ENCODE data around the gene SEMA3F. TPM values are rescaled to one million over a fixed set of nuclear protein-coding genes. Genes with fewer than 3 reads are reported as not detected.
A peak's percentile ranks its signal among the peaks of the same experiment; 100 is the strongest.

SEMA3F gene
- total RNA-seq, 3 donors from 2014 or later: 10.7 to 15.3 (median 14.6) TPM

GRCh38 chr3:50153782-50154475, 1.2 kb upstream of the SEMA3F start:
- Histone ChIP-seq H3K36me3 (ENCODE audit: low read depth) (no peaks in the 10 kb centered on the region), H3K4me3 (no peak overlapping the region), H3K4me1 (ENCODE audit: low read depth) (peaks cover 14% of the 10 kb centered on the region), H3K9me3 (no peaks in the 10 kb centered on the region)
- TF ChIP-seq, protein P1, sequence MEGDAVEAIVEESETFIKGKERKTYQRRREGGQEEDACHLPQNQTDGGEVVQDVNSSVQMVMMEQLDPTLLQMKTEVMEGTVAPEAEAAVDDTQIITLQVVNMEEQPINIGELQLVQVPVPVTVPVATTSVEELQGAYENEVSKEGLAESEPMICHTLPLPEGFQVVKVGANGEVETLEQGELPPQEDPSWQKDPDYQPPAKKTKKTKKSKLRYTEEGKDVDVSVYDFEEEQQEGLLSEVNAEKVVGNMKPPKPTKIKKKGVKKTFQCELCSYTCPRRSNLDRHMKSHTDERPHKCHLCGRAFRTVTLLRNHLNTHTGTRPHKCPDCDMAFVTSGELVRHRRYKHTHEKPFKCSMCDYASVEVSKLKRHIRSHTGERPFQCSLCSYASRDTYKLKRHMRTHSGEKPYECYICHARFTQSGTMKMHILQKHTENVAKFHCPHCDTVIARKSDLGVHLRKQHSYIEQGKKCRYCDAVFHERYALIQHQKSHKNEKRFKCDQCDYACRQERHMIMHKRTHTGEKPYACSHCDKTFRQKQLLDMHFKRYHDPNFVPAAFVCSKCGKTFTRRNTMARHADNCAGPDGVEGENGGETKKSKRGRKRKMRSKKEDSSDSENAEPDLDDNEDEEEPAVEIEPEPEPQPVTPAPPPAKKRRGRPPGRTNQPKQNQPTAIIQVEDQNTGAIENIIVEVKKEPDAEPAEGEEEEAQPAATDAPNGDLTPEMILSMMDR (IDR thresholded peaks at IDR 0.05): no peak
- DNase-seq: no peak
- no peak for ATAC-seq
- intact Hi-C loops (cut with DNase I, micrococcal nuclease): no loop called here

DNA sequence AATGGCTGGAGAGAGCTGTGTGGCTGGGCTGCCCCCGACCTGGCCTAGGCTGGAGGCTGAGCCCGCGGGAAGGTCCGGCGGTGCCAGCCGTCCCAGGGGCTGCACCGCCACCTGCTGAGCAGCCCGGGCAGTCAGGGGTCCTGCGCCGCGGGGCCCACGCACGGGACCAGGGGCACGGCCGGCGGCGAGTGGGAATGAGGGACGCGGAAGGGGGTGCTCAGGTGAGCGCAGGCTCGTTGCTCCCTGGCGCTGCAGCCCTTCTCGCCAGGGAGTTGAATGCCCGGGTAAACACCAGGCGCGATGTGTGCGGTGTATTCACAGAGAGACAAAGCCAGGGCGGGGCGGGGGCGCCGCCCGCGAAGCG, 666 bp upstream of the SEMA3F start:
- no peak overlapping the region for H3K4me3 ChIP-seq
- H3K4me1 ChIP-seq (ENCODE audit: low read depth): peaks cover 16% of the 10 kb centered on the region
- intact Hi-C loops (cut with DNase I, micrococcal nuclease): no loop called here
- no peaks in the 10 kb centered on the region for H3K36me3 ChIP-seq (ENCODE audit: low read depth)
- peak; percentile 42 for ATAC-seq
- no peaks in the 10 kb centered on the region for H3K9me3 ChIP-seq
- TF ChIP-seq, protein P1 (IDR thresholded peaks at IDR 0.05): peak; percentile 8
- no peak for DNase-seq

GRCh38 chr3:50155491-50155878, 361 bp downstream of the SEMA3F start:
- TF ChIP-seq, protein P1 (IDR thresholded peaks at IDR 0.05): no peak

GRCh38 chr3:50155891-50156290, 767 bp downstream of the SEMA3F start:
- intact Hi-C loops (cut with DNase I, micrococcal nuclease): no loop called here
- H3K36me3 ChIP-seq (ENCODE audit: low read depth): no peaks in the 10 kb centered on the region
- H3K4me3 ChIP-seq: peak overlapping the region; percentile 34
- peaks cover 16% of the 10 kb centered on the region for H3K4me1 ChIP-seq (ENCODE audit: low read depth)
- TF ChIP-seq, protein P1 (IDR thresholded peaks at IDR 0.05): no peak
- DNase-seq (no peak), ATAC-seq (peak; percentile 6)
- no peaks in the 10 kb centered on the region for H3K9me3 ChIP-seq

More at GRCh38 chr3:50155491-50155878, 361 bp downstream of the SEMA3F start:
- Histone ChIP-seq H3K4me3 (peak overlapping the region; percentile 34), H3K9me3 (no peaks in the 10 kb centered on the region), H3K4me1 (ENCODE audit: low read depth) (peaks cover 16% of the 10 kb centered on the region), H3K36me3 (ENCODE audit: low read depth) (no peaks in the 10 kb centered on the region)
- intact Hi-C loops (cut with DNase I, micrococcal nuclease): no loop called here
- DNase-seq (no peak), ATAC-seq (no peak)

DNA sequence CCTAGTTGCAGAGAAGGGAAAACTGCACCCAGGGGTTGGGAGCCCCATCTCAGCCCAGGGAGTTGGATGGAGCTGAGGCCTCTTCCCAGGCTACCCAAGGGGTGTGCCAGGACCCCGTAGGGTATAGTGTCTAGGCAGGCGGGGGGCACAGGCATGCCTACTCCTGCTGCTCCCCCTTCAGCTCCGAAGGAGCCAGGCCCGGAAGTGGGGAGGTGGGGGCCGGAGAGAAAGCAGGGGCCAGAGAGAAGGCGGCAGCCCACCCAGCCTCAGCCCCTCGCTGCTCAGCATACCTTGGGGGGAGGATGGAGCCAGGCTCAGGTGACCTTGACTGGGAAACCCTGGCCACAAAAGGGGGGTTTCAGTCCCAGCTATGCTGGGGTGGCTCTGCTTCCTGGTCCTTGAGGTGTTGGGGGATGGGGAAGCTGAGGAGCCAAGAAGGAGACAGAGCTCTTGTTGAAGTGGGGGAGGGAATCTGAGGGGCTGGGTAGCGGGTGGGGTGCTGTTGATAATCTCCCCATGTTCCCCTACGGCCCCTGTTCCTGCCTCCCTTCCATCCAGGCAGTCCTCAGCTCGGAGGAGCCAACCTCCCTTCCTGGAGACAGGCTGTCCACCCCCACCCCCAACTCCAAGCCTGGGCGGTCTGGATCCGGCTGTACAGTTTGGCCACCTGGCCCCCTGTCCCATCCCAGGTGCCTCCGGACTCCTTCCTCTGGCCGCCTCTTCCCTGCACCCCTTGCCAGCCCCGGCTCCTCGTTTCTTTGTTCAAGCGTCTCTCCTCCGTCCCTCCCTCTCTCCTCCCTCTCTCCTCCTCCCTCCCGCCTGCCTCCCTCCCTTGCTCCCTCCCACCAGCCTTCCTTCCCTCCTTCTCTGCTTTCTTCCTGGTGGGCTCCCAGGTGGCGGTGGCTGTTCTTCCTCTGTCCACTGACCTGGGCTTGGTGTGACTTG, 1.7 kb downstream of the SEMA3F start:
- no peak overlapping the region for H3K4me3 ChIP-seq
- H3K9me3 ChIP-seq: no peaks in the 10 kb centered on the region
- ATAC-seq: peak; percentile 38
- TF ChIP-seq, protein P1 (IDR thresholded peaks at IDR 0.05): no peak
- intact Hi-C loops (cut with DNase I, micrococcal nuclease): no loop called here
- peaks cover 16% of the 10 kb centered on the region for H3K4me1 ChIP-seq (ENCODE audit: low read depth)
- H3K36me3 ChIP-seq (ENCODE audit: low read depth): no peaks in the 10 kb centered on the region
- peak in 2 of 3 donors; percentile 61 to 63 for DNase-seq
